GM23338 (cell line): ENCODE results near the gene CPXM2. TPM values are rescaled to one million over a fixed set of nuclear protein-coding genes. Genes with fewer than 3 reads are reported as not detected.

Experiments used
- ATAC-seq: fragments of 200-7000 bp; cut with Tn5 transposase; 3 replicates; pipeline ENCODE4 v1.9.1; 2020
- DNase-seq: peaks from one replicate; pipeline ENCODE4 v3.0.0-alpha.2; 2015; ENCODE audit warnings: low spot score
- H2AFZ ChIP-seq: fragments of 200-600 bp; sonication (generic); 2 replicates; pipeline ENCODE4 v1.8.0; 2016; ENCODE audit warnings: antibody characterized with exemption, mild to moderate bottlenecking, moderate library complexity
- H3F3A ChIP-seq: fragments of 200-600 bp; sonication (generic); replicated peaks from 2 replicates; pipeline ENCODE4 v1.8.0; 2017; ENCODE audit warnings: antibody characterized with exemption, mixed run types, low read depth
- H3K27ac ChIP-seq: fragments of 200-600 bp; sonication (generic); 2 replicates; pipeline ENCODE4 v1.6.1; 2016; ENCODE audit warnings: low read depth
- H3K27me3 ChIP-seq: fragments of 200-600 bp; sonication (generic); 2 replicates; pipeline ENCODE4 v1.8.0; 2016; ENCODE audit warnings: mild to moderate bottlenecking, mixed run types, moderate library complexity; ENCODE audit not compliant: insufficient read depth
- H3K36me3 ChIP-seq: fragments of 200-600 bp; sonication (generic); 2 replicates; pipeline ENCODE4 v1.8.0; 2016; ENCODE audit warnings: mild to moderate bottlenecking; ENCODE audit not compliant: insufficient read depth
- H3K4me1 ChIP-seq: fragments of 200-600 bp; sonication (generic); 2 replicates; pipeline ENCODE4 v1.8.0; 2016; ENCODE audit warnings: mild to moderate bottlenecking, moderate library complexity; ENCODE audit not compliant: insufficient read depth
- H3K4me2 ChIP-seq: fragments of 200-600 bp; sonication (generic); 2 replicates; pipeline ENCODE4 v1.7.1; 2017; ENCODE audit warnings: mixed run types
- H3K4me3 ChIP-seq: fragments of 200-600 bp; sonication (generic); 2 replicates; pipeline ENCODE4 v1.6.1; 2016; ENCODE audit warnings: mixed run types
- H3K79me2 ChIP-seq: fragments of 200-600 bp; sonication (generic); replicated peaks from 2 replicates; pipeline ENCODE4 v1.8.0; 2017; ENCODE audit warnings: mild to moderate bottlenecking; ENCODE audit not compliant: insufficient read depth
- H3K9me2 ChIP-seq: fragments of 200-600 bp; sonication (generic); 2 replicates; pipeline ENCODE4 v1.8.0; 2017; ENCODE audit not compliant: insufficient read depth
- H4K20me1 ChIP-seq: fragments of 200-600 bp; sonication (generic); replicated peaks from 2 replicates; pipeline ENCODE4 v1.8.0; 2017; ENCODE audit warnings: mild to moderate bottlenecking; ENCODE audit not compliant: insufficient read depth
- H3K27ac Mint-ChIP-seq: 2 replicates; pipeline ENCODE4 v1.8.0; 2020; ENCODE audit warnings: inconsistent platforms, mild to moderate bottlenecking, moderate library complexity, mixed read lengths
- H3K27me3 Mint-ChIP-seq: 3 replicates; pipeline ENCODE4 v1.8.0; 2022; ENCODE audit warnings: low read depth, mild to moderate bottlenecking, moderate library complexity, mixed read lengths, inconsistent platforms; ENCODE audit not compliant: insufficient read depth, poor library complexity
- H3K36me3 Mint-ChIP-seq: 3 replicates; pipeline ENCODE4 v1.8.0; 2021; ENCODE audit warnings: low read depth, mild to moderate bottlenecking, inconsistent platforms, moderate library complexity, mixed read lengths
- H3K4me1 Mint-ChIP-seq: 3 replicates; pipeline ENCODE4 v1.8.0; 2020; ENCODE audit warnings: mild to moderate bottlenecking, inconsistent platforms, mixed read lengths
- H3K4me3 Mint-ChIP-seq: 3 replicates; pipeline ENCODE4 v1.8.0; 2021; ENCODE audit warnings: moderate library complexity, mild to moderate bottlenecking, inconsistent platforms, mixed read lengths
- H3K9me3 Mint-ChIP-seq: 3 replicates; pipeline ENCODE4 v1.8.0; 2020; ENCODE audit warnings: moderate library complexity, mild to moderate bottlenecking, inconsistent platforms, mixed read lengths
- CTCF ChIP-seq, 2 experiments: fragments of 200-600 bp in 1 of 2; sonication (generic) in 1 of 2; conservative IDR thresholded peaks; 2 replicates each; pipeline versions ENCODE4 v1.5.1 to v1.6.1; 2016 to 2017; ENCODE audit warnings: antibody characterized with exemption in 2 of 2, low read depth in 2 of 2, mild to moderate bottlenecking in 2 of 2, moderate library complexity in 1 of 2
- ETS1 ChIP-seq: IDR thresholded peaks from 2 replicates; pipeline ENCODE4 v1.6.1; 2016; ENCODE audit warnings: antibody characterized with exemption
- EZH2 ChIP-seq: fragments of 200-600 bp; sonication (generic); IDR thresholded peaks from one replicate; pipeline ENCODE4 v1.8.0; 2017; ENCODE audit warnings: antibody characterized with exemption, mild to moderate bottlenecking, low read depth; ENCODE audit not compliant: unreplicated experiment
- EZH2phosphoT487 ChIP-seq: fragments of 200-600 bp; sonication (generic); IDR thresholded peaks from one replicate; pipeline ENCODE4 v1.8.1; 2018; ENCODE audit warnings: antibody characterized with exemption; ENCODE audit not compliant: unreplicated experiment
- JUNB ChIP-seq: IDR thresholded peaks from one replicate; pipeline ENCODE4 v1.6.1; 2016; ENCODE audit warnings: antibody characterized with exemption; ENCODE audit not compliant: unreplicated experiment
- POLR2AphosphoS5 ChIP-seq: IDR thresholded peaks from 2 replicates; pipeline ENCODE4 v1.6.1; 2016; ENCODE audit warnings: antibody characterized with exemption, low read depth
- REST ChIP-seq: IDR thresholded peaks from one replicate; pipeline ENCODE4 v1.6.1; 2018; ENCODE audit warnings: antibody characterized with exemption; ENCODE audit not compliant: unreplicated experiment
- STAT1 ChIP-seq: IDR thresholded peaks from one replicate; pipeline ENCODE4 v1.6.1; 2016; ENCODE audit warnings: antibody characterized with exemption; ENCODE audit not compliant: unreplicated experiment
- ZNF114 ChIP-seq: fragments of 250-450 bp; sonication (Bioruptor Pico); IDR thresholded peaks from 2 replicates; pipeline ENCODE4 v1.5.0; 2020; ENCODE audit warnings: mild to moderate bottlenecking, moderate library complexity
- ZNF331 ChIP-seq: fragments of 250-450 bp; sonication (Bioruptor Pico); IDR thresholded peaks from 2 replicates; pipeline ENCODE4 v1.5.0; 2020; ENCODE audit warnings: low read depth, mild to moderate bottlenecking, moderate library complexity
- polyA plus RNA-seq: library from polyadenylated mRNA; unstranded; fragments of >200 nt; fragmentation: Nextera tagmentation; extraction: Ambion mirVana; gene quantifications from 2 replicates; pipeline ENCODE4 v1.2.1, GENCODE V29; 2016
- total RNA-seq: library from RNA; depleted of rRNA; stranded (reverse); fragments of >200 nt; shearing (Covaris generic); gene quantifications from 2 replicates; pipeline ENCODE4 v1.2.3, GENCODE V29; 2014

Gene CPXM2
- total and polyA plus RNA-seq, 2 experiments from 2014 or later = 1.6 to 8.1 TPM

- no peaks in the 10 kb centered on the region for H3K9me3 Mint-ChIP-seq
- no peak for DNase-seq
- TF ChIP-seq EZH2 (no peak), ZNF331 (CRISPR knock-in tag) (no peak), POLR2AphosphoS5 (no peak), STAT1 (no peak), EZH2phosphoT487 (no peak), CTCF (conservative IDR thresholded peaks at IDR 0.05; ENCODE audit: low read depth in 2 of 2) (no peak), JUNB (no peak), ZNF114 (CRISPR knock-in tag) (no peak)
- H2AFZ ChIP-seq = no peak overlapping the region
- H3K27me3 ChIP-seq = no peaks in the 10 kb centered on the region
- no peaks in the 10 kb centered on the region for H3K36me3 ChIP-seq
- ATAC-seq = no peak
- no peaks in the 10 kb centered on the region for H3K79me2 ChIP-seq
- H3F3A ChIP-seq = no peaks in the 10 kb centered on the region
- H3K27me3 Mint-ChIP-seq = no peaks in the 10 kb centered on the region
- H3K4me3 Mint-ChIP-seq = no peak overlapping the region
- H3K4me1 Mint-ChIP-seq = peaks cover 6% of the 10 kb centered on the region
- H3K27ac Mint-ChIP-seq = peak overlapping the region; percentile 42; the same call in 1 of the 2 replicates
- H3K27ac ChIP-seq = no peak overlapping the region
- H3K4me2 ChIP-seq = no peak overlapping the region
- H3K9me2 ChIP-seq = no peaks in the 10 kb centered on the region
- H3K4me3 ChIP-seq = no peak overlapping the region
- H3K36me3 Mint-ChIP-seq = peaks cover 8% of the 10 kb centered on the region
- no peaks in the 10 kb centered on the region for H4K20me1 ChIP-seq
- H3K4me1 ChIP-seq = no peaks in the 10 kb centered on the region
Observed at GRCh38 chr10:123858077-123858681, 33.4 kb downstream of the CPXM2 start.

- Histone ChIP-seq H3K36me3 (no peaks in the 10 kb centered on the region), H3K27ac (no peak overlapping the region), H3K27me3 (no peaks in the 10 kb centered on the region), H3K4me2 (no peak overlapping the region), H3K79me2 (no peaks in the 10 kb centered on the region), H2AFZ (no peak overlapping the region), H4K20me1 (no peaks in the 10 kb centered on the region), H3K4me1 (no peaks in the 10 kb centered on the region), H3K4me3 (no peak overlapping the region), H3F3A (no peaks in the 10 kb centered on the region), H3K9me2 (no peaks in the 10 kb centered on the region)
- DNase-seq = no peak
- no peaks in the 10 kb centered on the region for H3K9me3 Mint-ChIP-seq
- H3K4me1 Mint-ChIP-seq = peaks cover 6% of the 10 kb centered on the region
- no peak for ATAC-seq
- no peak overlapping the region for H3K4me3 Mint-ChIP-seq
- H3K27me3 Mint-ChIP-seq = no peaks in the 10 kb centered on the region
- H3K27ac Mint-ChIP-seq = no peak overlapping the region
- H3K36me3 Mint-ChIP-seq = peaks cover 8% of the 10 kb centered on the region
- TF ChIP-seq ETS1 (no peak), ZNF114 (CRISPR knock-in tag) (no peak), POLR2AphosphoS5 (no peak), JUNB (no peak), REST (no peak), CTCF (conservative IDR thresholded peaks at IDR 0.05; ENCODE audit: low read depth in 2 of 2) (no peak), STAT1 (no peak)
Observed at GRCh38 chr10:123857616-123858015, 34.0 kb downstream of the CPXM2 start.
